HG03159 (cell line): ENCODE results near the gene BTF3L4.
"Not testable (repeated sequence)": the region's sequence is repeated elsewhere in the genome, so short reads cannot be mapped to it uniquely, and the experiment has no call there.

Experiments used
- ATAC-seq: cut with Tn5 transposase; IDR thresholded peaks from one replicate; pipeline ENCODE4 v1.9.1; 2021; ENCODE audit warnings: mild to moderate bottlenecking, moderate library complexity; ENCODE audit not compliant: unreplicated experiment

BTF3L4 gene

GRCh38 chr1:52055066-52055865 is 829 bp upstream of the BTF3L4 start, which contains the start of gene TXNDC12:
Gene TXNDC12, minus strand, starts transcription at chr1:52055191. Its CDS starts 95 bp downstream, at chr1:52055096.
- peak; percentile 30 for ATAC-seq

GRCh38 chr1:52055866-52056162 is 281 bp upstream of the BTF3L4 start:
- no peak for ATAC-seq

GRCh38 chr1:52056937-52057231 is 789 bp downstream of the BTF3L4 start:
- ATAC-seq: no peak

GRCh38 chr1:52057255-52057654 is 1.2 kb downstream of the BTF3L4 start:
- no peak for ATAC-seq

- ATAC-seq: no peak
These were observed 1.9 kb downstream of the BTF3L4 start for GRCh38 chr1:52057876-52058415.

- ATAC-seq: no peak
These were observed 3.2 kb downstream of the BTF3L4 start for GRCh38 chr1:52059321-52059720.

- ATAC-seq: no peak
These were observed 3.8 kb downstream of the BTF3L4 start for GRCh38 chr1:52059888-52060287.

- no peak for ATAC-seq
These were observed 4.7 kb downstream of the BTF3L4 start for GRCh38 chr1:52060822-52061221.

- no peak for ATAC-seq
These were observed 7.1 kb downstream of the BTF3L4 start for GRCh38 chr1:52063192-52063591.

- no peak for ATAC-seq
These were observed 14.6 kb downstream of the BTF3L4 start for GRCh38 chr1:52070704-52071103.

- ATAC-seq: no peak
These were observed 16.2 kb downstream of the BTF3L4 start for GRCh38 chr1:52072291-52072690.

GRCh38 chr1:52077277-52077676 is 21.2 kb downstream of the BTF3L4 start:
- not testable (repeated sequence) for ATAC-seq

- ATAC-seq: no peak
These were observed 23.9 kb downstream of the BTF3L4 start for GRCh38 chr1:52080014-52080415.

GRCh38 chr1:52087892-52088291 is 31.8 kb downstream of the BTF3L4 start:
- ATAC-seq: not testable (repeated sequence)

- not testable (repeated sequence) for ATAC-seq
These were observed 38.2 kb downstream of the BTF3L4 start for GRCh38 chr1:52094300-52094699.

- ATAC-seq: no peak
These were observed 40.1 kb downstream of the BTF3L4 start for GRCh38 chr1:52096216-52096615.

- ATAC-seq: no peak
These were observed 42.2 kb downstream of the BTF3L4 start for GRCh38 chr1:52098139-52098871.

- no peak for ATAC-seq
These were observed 46.4 kb downstream of the BTF3L4 start for GRCh38 chr1:52102336-52103013.

- no peak for ATAC-seq
These were observed 55.4 kb downstream of the BTF3L4 start for GRCh38 chr1:52111492-52111891.

GRCh38 chr1:52112489-52112888 is 56.4 kb downstream of the BTF3L4 start:
- ATAC-seq: no peak

- no peak for ATAC-seq
These were observed 63.4 kb downstream of the BTF3L4 start for GRCh38 chr1:52119301-52120079.
